ENCODE measurements around the gene RPL21. TPM values are rescaled to one million over a fixed set of nuclear protein-coding genes. Genes with fewer than 3 reads are reported as not detected.
"Not testable (repeated sequence)": the region's sequence is repeated elsewhere in the genome, so short reads cannot be mapped to it uniquely, and the experiment has no call there.

RPL21 gene
- total RNA-seq, 6 experiments from 2014 or later, result 174 to 362 (median 317) TPM

- H3K9me3 ChIP-seq, result no peaks in the 10 kb centered on the region
- no peak overlapping the region for H3K27ac ChIP-seq
- H3K4me1 ChIP-seq, result no peaks in the 10 kb centered on the region
- H3K36me3 ChIP-seq, result no peaks in the 10 kb centered on the region
- ATAC-seq, result no peak
- H3K4me3 ChIP-seq, result no peak overlapping the region
- no peak for TF ChIP-seq POLR2A (IDR thresholded peaks at IDR 0.05)
- no peak for TF ChIP-seq CTCF (IDR thresholded peaks at IDR 0.05)
- 94% methylated on average over 2 of the region's 4 CpGs for WGBS (ENCODE audit: insufficient coverage, low coverage, low lambda C conversion rate, missing lambda C conversion rate)
- DNase-seq, result no peak
- H3K27me3 ChIP-seq, result no peaks in the 10 kb centered on the region
- intact Hi-C loops (cut with DNase I), result no loop called here
Observed at GRCh38 chr13:27290715-27291114, 39.4 kb downstream of the RPL21 start.

GRCh38 chr13:27291967-27292366 is 40.6 kb downstream of the RPL21 start:
- DNase-seq; H3K27ac ChIP-seq; H3K4me3 ChIP-seq; ATAC-seq; H3K4me1 ChIP-seq; H3K9me3 ChIP-seq; H3K36me3 ChIP-seq; H3K27me3 ChIP-seq; intact Hi-C loops (cut with DNase I): not testable (repeated sequence)
- WGBS (ENCODE audit: insufficient coverage, low coverage, low lambda C conversion rate, missing lambda C conversion rate), result 81% methylated on average over 5 of the region's 8 CpGs

GRCh38 chr13:27293076-27293691 is 41.8 kb downstream of the RPL21 start:
- TF ChIP-seq POLR2A (IDR thresholded peaks at IDR 0.05) (no peak), CTCF (IDR thresholded peaks at IDR 0.05) (no peak)
- WGBS (ENCODE audit: insufficient coverage, low coverage, low lambda C conversion rate, missing lambda C conversion rate), result 74% methylated on average over 7 of the region's 8 CpGs
- H3K4me1 ChIP-seq, result no peaks in the 10 kb centered on the region
- intact Hi-C loops (cut with DNase I), result no loop called here
- H3K36me3 ChIP-seq, result no peaks in the 10 kb centered on the region
- no peaks in the 10 kb centered on the region for H3K27me3 ChIP-seq
- no peaks in the 10 kb centered on the region for H3K9me3 ChIP-seq
- no peak overlapping the region for H3K27ac ChIP-seq
- ATAC-seq (no peak), DNase-seq (no peak)
- H3K4me3 ChIP-seq, result no peak overlapping the region

GRCh38 chr13:27293873-27294515 is 42.6 kb downstream of the RPL21 start:
- WGBS (ENCODE audit: insufficient coverage, low coverage, low lambda C conversion rate, missing lambda C conversion rate), result 63% methylated on average over 3 of the region's 4 CpGs
- no peaks in the 10 kb centered on the region for H3K4me1 ChIP-seq
- TF ChIP-seq POLR2A (IDR thresholded peaks at IDR 0.05) (no peak), CTCF (IDR thresholded peaks at IDR 0.05) (no peak)
- H3K4me3 ChIP-seq, result no peak overlapping the region
- no peak overlapping the region for H3K27ac ChIP-seq
- intact Hi-C loops (cut with DNase I), result no loop called here
- DNase-seq, result no peak
- no peaks in the 10 kb centered on the region for H3K27me3 ChIP-seq
- no peaks in the 10 kb centered on the region for H3K9me3 ChIP-seq
- no peaks in the 10 kb centered on the region for H3K36me3 ChIP-seq
- ATAC-seq, result no peak

- Histone ChIP-seq H3K9me3 (no peaks in the 10 kb centered on the region), H3K36me3 (no peaks in the 10 kb centered on the region), H3K4me3 (no peak overlapping the region), H3K27ac (no peak overlapping the region), H3K4me1 (no peaks in the 10 kb centered on the region), H3K27me3 (no peaks in the 10 kb centered on the region)
- intact Hi-C loops (cut with DNase I), result no loop called here
- DNase-seq (no peak), ATAC-seq (no peak)
- TF ChIP-seq POLR2A (IDR thresholded peaks at IDR 0.05) (no peak), CTCF (IDR thresholded peaks at IDR 0.05) (no peak)
- WGBS (ENCODE audit: insufficient coverage, low coverage, low lambda C conversion rate, missing lambda C conversion rate), result 94% methylated on average over 4 of the region's 7 CpGs
Observed at GRCh38 chr13:27295096-27295495, 43.7 kb downstream of the RPL21 start.

Measured in right lobe of liver (tissue), 6 donors.